KG1 (cell line): ENCODE measurements around the gene RGS3.
"Not testable (repeated sequence)": the region's sequence is repeated elsewhere in the genome, so short reads cannot be mapped to it uniquely, and the experiment has no call there.

Source experiments
- DNase-seq: peaks from one replicate; lab custom pipeline; 2025; lab: John Stamatoyannopoulos, UW

RGS3 gene

DNA sequence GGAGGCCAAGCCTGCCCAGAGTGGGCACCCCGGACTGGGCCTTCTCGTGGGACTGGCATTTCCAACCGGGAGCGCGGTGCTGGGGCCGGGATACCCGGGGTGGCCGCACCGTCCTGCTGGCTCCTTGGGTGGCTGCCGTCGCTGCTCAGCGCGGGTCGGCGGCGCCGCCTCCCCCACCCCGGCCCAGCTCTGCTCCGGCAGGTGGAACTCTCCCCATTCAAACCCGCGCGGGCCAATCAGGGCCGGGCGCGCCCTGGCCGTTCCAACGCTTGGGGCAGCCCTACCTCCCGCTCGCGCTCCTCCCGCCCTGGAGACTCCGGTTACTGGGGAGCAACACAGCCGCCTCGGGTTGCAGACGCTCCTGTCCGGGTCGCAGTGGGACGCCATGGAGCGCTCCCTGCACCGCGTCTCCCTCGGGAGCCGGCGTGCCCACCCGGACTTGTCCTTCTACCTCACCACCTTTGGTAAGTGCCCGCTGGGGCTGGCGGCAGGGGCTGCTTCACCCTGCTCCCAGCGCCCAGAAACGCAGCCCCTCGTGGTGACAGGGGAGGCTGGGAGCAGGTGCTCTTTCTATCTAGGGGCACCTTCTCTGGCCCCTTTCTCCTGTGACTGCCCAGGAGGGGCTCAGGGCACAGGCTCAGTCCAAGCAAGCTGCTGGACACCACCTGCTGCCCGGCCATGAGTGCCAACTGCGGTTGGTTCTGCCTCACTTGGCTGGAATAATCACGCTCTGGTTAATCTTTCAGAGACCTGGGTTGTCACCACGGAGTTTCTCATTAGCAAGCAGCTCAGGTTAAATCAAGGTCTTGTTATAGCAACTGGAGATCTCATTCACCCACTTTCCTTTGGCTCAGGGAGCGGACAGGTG, at the start of gene RGS3:
TSS of gene RGS3 (plus strand) at position 310 of the 868 bp plus-strand sequence. CDS start at position 386, 76 bp downstream.
- no peak for DNase-seq

GRCh38 chr9:113416149-113416721, 47.3 kb upstream of the RGS3 start:
- no peak for DNase-seq

DNA sequence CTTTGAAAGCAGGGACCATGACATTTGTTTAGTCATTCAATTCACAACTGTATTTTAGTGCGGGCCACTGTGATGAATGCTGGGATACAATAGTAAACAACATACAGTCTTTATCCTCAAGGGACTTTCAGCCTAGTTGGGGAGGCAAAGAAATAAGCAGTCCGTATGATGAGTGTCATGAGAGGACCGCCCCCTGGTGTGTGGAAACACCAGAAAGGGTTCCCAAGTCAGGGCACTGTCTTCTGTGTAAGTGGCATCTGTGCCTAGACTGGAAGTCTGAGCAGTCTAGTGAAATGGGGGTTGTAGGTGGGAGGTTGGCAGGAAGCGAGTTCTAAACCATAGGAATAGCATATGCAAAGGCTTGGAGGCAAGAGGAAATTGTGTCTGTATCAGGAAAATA, 46.2 kb upstream of the RGS3 start:
- DNase-seq = no peak

DNA sequence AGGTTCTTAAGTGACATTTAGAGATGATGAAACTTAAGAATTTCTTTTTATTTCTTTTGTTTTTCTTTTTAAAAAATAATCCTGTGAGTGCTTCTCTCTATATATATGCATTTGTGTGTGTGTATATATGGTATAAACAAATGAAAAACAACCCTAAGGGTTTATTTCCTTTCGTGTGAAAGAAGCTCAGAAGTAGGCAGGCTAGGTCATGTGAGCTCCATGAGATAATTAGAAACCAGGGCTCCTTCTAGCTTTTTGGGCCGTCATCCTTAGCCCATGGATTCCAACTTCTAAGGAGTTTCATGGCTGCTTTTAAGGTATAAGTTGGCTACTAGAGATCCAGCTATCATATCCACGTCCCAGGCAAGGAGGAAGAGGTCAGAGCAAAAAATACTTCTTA, 41.8 kb upstream of the RGS3 start:
- no peak for DNase-seq

GRCh38 chr9:113425072-113425471, 38.5 kb upstream of the RGS3 start:
- no peak for DNase-seq

DNA sequence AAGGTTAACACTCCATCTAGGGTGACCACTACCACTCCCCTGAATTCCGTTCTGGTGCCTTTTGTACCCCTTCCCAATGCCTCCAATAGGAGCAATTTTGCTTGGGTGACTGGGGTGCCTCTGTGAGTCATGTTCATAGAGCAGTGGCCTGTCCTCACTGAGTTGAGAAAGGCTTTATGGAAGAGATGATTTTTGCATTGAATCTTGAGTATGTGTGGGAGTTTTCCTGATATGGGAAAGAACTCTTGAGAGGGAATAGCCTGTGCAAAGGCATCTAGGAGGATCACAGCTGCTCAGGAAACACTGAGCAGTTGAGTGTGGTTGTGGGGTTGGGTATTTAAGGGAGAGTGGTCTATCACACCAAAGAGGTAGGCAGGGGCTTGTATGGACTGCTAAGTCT, 36.8 kb upstream of the RGS3 start:
- no peak for DNase-seq

DNA sequence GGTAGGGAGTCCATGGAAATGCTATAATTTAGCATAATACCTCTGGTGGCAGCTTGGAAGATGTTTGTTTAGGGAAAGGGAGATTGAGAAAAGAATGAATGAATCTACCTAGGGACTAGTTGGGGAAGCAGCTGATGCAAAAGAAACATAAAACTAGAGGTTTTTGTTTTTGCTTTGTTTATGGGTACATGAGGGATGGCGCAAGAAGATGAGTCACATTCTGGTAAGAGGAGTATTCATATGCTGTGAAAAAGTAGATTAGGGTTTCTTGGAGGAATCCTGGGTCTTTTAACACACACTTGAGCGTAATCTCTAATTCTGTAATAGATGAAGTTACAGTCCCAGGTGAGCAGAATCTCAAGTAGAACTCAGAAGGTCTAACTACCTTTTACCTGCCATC, 35.9 kb upstream of the RGS3 start:
- no peak for DNase-seq

DNA sequence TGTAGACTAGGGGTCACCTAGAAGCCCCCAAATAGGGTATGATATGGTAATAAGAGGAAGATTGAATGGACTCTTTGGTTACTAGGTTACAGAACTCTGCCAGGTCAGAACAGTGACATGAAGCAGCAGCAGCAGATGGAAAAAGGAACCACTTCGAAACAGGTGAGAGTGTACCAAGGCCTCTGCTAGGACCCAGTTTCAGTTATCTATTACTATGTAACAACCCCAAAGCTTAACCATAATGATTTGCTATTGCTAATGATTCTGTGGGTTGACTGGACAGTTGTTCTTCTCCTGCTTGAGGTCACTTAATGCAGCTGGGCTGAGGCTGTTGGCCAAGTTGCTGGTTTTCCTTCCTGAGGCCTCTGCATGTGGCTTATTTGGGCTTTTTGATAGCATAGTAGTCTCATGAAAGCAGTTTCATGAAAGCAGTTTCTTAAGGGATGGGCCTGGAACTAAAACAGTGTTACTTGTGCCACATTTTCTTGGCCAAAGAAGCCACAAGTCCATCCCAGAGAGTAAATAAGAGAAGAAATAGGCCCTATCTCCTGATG, 35.4 kb upstream of the RGS3 start:
- no peak for DNase-seq

- no peak for DNase-seq
These were observed 32.3 kb upstream of the RGS3 start for GRCh38 chr9:113431191-113431590.

- DNase-seq = no peak
These were observed 26.6 kb upstream of the RGS3 start for GRCh38 chr9:113436728-113437515.

- not testable (repeated sequence) for DNase-seq
These were observed 25.8 kb upstream of the RGS3 start for GRCh38 chr9:113437716-113438115.

DNA sequence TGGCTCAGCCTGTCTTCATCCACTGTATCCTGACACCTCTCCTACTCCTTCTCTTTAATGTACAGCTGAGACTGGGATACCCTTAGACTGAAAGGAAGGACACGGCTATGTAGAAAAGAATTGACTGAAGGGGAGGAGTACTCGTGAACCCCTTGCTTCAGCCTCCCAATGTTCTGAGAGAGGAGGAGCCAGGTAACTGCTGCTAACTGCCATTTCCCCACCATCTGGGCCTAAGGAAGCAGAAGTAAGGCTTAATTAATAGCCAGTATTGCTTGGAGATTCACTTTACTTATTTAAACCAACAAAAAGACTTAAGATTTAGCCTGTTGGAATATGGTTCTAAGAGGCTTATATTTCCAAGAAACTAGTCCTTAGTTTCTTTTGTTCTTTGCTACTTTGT, 18.8 kb upstream of the RGS3 start:
- no peak for DNase-seq

DNA sequence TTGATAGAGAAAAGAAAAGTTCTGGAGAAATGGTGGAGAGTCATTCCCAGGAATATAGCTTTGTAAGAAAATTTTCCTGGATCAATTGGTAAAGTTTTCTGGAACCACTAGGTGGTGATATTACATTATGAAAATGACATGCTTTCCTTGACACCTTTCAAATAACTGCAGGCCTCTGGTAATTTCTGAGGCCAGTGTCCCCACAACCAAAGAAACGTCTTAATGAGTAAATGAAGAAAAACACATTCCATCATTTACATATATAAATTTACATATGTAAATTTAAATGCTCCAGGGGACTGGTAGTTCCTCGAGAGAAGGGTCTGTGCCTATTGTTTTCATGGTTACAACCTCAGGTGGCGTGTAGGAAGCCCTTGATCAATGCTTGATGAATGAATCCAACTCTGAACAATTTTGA, 17.2 kb upstream of the RGS3 start:
- no peak for DNase-seq

DNA sequence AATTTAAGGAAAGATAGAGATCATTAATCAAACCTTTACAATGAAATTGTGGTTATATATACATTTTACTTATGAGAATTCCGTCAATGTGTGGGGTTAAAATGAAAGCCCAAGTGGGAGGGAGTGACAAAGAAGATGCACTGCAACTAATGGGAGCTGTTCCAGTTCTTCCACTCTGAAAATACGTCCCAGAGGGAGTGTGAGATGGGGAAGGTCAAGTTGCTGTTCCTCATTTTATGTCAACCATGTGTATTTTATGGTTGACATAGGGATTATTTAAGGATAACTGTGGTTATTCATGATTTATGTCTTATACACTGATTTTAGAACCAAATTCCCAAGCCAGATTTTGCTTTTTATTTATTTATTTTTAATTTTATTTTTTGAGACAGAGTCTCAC, 14.2 kb upstream of the RGS3 start:
- no peak for DNase-seq

DNA sequence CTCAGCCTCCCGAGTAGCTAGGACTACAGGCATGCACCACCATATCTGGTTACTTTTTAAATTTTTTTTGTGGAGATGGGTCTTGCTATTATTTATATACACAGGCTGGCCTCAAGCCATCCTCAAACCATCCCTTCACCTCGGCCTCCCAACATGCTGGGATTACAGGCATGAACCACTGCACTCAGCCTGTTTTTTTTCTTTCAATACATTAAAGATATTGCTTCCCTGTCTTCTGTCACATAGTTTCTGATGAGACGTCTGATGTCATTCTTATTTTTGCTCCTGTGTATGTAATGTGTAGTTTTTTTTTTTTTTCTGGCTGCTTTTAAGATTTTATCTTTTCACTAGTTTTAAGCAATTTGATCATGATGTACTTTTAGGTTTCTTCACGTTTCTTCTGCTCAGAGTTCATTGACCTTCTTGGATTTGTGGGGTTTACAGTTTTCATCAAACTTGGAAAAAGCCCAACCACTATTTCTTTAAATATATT, 11.4 kb upstream of the RGS3 start:
- no peak for DNase-seq

GRCh38 chr9:113454914-113455761, 8.4 kb upstream of the RGS3 start:
- DNase-seq = no peak

DNA sequence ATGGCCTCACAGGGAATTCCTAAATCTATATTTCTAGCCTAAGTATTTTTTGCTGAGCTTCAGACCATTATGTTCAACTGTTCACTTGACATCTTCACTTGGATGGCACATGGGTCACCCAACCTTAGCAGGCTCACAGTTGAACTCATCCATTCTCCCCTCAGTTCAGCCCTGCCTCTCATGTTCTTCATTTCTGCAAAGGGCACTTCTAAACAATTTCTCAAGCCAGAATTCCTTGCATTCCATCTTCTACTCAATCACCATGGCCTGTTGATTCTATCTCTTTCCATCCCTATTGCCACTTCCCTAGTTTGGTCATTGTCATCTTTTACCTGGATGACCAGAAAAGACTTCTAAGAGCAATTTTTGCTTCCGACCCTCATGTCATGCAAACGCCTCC, 7.3 kb upstream of the RGS3 start:
- no peak for DNase-seq

GRCh38 chr9:113461285-113461684, 2.2 kb upstream of the RGS3 start:
- no peak for DNase-seq

GRCh38 chr9:113461943-113462342, 1.6 kb upstream of the RGS3 start:
- DNase-seq = no peak

DNA sequence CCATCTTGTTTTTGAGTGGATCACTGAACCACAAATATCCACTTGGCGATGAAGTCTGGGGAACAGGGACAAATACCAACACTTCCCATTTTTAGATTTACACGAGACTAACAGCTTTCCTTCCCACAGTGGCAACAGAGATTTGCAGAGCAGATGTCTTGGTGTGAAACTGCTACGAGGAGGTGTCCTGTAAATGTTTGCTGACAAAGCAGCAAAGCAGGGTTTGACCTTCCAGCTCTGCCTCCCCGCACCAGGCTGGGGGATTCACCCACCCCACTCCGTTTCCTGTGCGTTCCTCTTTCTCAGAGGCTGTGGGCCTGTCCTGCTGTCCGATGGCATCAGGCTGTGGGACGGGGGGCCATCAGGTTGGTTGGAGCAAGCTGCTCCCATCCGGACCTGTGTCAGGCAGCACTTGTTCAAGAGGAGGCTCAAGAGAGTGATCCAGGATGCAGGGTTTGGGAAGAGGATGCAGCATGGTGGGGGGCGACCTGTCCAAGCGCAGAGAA, 693 bp upstream of the RGS3 start:
- no peak for DNase-seq

DNA sequence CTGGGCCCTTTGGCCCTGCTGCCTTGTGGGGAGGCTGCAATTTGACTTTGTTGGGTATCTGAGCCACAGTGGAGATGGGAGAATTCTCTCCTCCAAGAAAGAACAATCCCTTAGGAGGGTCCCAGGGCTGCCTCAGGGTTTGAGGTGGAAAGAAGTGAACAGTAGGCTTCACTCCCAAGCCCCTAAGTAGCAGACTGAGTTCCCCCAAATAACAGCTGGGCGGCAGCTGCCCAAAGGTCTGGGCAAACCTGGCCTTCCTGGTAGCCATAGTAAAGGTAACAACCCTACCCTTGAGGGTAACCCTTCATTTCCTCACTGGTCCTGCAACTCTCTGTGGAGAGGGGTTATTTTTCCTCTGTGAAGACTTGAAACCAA, 746 bp downstream of the RGS3 start:
- DNase-seq = no peak
